PC-3 (cell line): ENCODE results near the gene TP53AIP1.

Experiments used
- EZH2 ChIP-seq: fragments of 300-600 bp; sonication (generic); IDR thresholded peaks from one replicate; pipeline ENCODE4 v1.6.1; 2017; ENCODE audit warnings: antibody characterized with exemption, mild to moderate bottlenecking, low read length; ENCODE audit not compliant: unreplicated experiment
- EZH2phosphoT487 ChIP-seq: fragments of 300-600 bp; sonication (generic); IDR thresholded peaks from 2 replicates; pipeline ENCODE4 v1.6.1; 2018; ENCODE audit warnings: mild to moderate bottlenecking, antibody characterized with exemption, low read length, borderline replicate concordance
- TF ChIP-seq, protein P1 (sequence below): fragments of 300-600 bp; sonication (generic); conservative IDR thresholded peaks from 2 replicates; pipeline ENCODE4 v1.5.1; 2017; ENCODE audit warnings: antibody characterized with exemption, low read depth, mild to moderate bottlenecking, low read length

DNA sequence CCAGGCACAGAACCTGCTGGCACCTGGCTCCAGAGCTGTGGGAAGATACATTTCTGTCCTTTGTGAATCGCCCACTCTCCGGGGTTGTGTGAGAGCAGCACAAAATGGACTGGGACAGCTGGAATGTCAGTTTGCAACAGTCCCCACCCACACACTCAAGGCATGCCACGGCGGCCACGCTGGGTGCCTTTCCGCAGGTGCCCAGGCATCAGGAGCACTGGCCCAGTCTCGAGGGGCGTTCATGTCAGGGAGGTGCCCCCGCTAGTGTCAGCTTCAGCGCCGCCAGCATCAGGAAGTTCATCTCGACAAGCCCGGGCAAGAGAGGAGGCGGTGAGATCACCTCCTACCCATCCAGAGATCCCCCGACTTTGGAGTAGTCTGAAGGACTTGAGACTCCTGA, 2.1 kb downstream of the TP53AIP1 start:
- no peak for TF ChIP-seq EZH2
- TF ChIP-seq, protein P1, sequence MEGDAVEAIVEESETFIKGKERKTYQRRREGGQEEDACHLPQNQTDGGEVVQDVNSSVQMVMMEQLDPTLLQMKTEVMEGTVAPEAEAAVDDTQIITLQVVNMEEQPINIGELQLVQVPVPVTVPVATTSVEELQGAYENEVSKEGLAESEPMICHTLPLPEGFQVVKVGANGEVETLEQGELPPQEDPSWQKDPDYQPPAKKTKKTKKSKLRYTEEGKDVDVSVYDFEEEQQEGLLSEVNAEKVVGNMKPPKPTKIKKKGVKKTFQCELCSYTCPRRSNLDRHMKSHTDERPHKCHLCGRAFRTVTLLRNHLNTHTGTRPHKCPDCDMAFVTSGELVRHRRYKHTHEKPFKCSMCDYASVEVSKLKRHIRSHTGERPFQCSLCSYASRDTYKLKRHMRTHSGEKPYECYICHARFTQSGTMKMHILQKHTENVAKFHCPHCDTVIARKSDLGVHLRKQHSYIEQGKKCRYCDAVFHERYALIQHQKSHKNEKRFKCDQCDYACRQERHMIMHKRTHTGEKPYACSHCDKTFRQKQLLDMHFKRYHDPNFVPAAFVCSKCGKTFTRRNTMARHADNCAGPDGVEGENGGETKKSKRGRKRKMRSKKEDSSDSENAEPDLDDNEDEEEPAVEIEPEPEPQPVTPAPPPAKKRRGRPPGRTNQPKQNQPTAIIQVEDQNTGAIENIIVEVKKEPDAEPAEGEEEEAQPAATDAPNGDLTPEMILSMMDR, result no peak
- no peak for TF ChIP-seq EZH2phosphoT487
